ENCODE measurements around the gene SCLY.

The SCLY gene

GRCh38 chr2:238140721-238141540, 80.1 kb downstream of the SCLY start:
- no peak for DNase-seq (ENCODE audit: low spot score)

- DNase-seq (ENCODE audit: low spot score) = no peak
These were observed 80.9 kb downstream of the SCLY start for GRCh38 chr2:238141541-238142318.

- no peak for DNase-seq (ENCODE audit: low spot score)
These were observed 81.8 kb downstream of the SCLY start for GRCh38 chr2:238142382-238143205.

- peak; percentile 85 for DNase-seq (ENCODE audit: low spot score)
These were observed 82.6 kb downstream of the SCLY start for GRCh38 chr2:238143239-238143951.

- DNase-seq (ENCODE audit: low spot score) = no peak
These were observed 83.5 kb downstream of the SCLY start for GRCh38 chr2:238144262-238144661.

GRCh38 chr2:238145046-238145445, 84.2 kb downstream of the SCLY start:
- DNase-seq (ENCODE audit: low spot score) = no peak

DNA sequence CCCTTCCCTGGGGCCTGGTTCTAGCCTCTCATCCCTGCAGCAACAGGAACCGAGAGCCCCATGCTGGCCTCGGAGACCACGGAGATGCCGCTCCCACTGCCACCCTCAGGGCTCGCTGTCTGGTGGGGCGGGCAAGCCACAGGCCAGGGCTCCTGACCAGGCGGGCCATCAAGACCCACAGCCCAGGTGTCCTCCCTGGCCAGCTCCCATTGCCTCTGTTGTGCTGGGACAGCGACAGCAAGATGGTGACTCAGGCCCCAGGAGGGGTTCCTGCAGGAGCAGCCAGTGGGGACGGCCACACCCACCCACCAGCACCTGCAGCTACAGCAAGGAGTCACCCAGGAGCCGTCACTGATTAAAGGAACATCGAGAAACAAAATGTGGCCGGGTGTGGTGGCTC, 85.0 kb downstream of the SCLY start:
- DNase-seq (ENCODE audit: low spot score) = no peak

- no peak for DNase-seq (ENCODE audit: low spot score)
These were observed 86.2 kb downstream of the SCLY start for GRCh38 chr2:238146884-238147544.

DNA sequence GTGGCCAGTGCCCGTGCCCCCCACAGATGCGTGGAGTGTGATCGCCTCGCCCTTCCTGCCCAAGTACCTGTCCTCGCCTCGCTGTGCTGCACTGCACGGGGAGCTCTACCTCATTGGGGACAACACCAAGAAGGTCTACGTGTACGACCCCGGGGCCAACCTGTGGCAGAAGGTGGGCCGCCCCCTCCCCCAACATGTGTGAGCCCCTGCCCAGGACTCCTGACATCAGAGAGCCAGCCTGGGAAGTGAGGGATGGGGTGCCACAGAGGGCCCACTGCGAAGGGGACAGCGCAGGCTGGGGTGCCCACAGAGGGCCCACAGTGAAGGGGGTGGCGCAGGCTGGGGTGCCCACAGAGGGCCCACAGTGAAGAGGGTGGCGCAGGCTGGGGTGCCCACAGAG, 88.2 kb downstream of the SCLY start:
- DNase-seq (ENCODE audit: low spot score) = no peak
